SK-N-SH treated with all-trans-retinoic acid at 6 μM for 48 hours (cell line): ENCODE data around the gene SNED1.

ENCODE experiments used
- ATAC-seq: fragments of 200-7000 bp; cut with Tn5 transposase; 3 replicates; pipeline ENCODE4 v1.9.1; 2020; ENCODE audit warnings: mild to moderate bottlenecking, moderate library complexity
- ARNTL ChIP-seq: fragments of 450-650 bp; formaldehyde crosslinking; IDR thresholded peaks from 2 replicates; pipeline ENCODE4 v1.5.0; 2020; ENCODE audit warnings: low read depth, mild to moderate bottlenecking, moderate library complexity, borderline replicate concordance
- BACH2 ChIP-seq: fragments of 250-450 bp; sonication (Bioruptor Pico); IDR thresholded peaks from 2 replicates; pipeline ENCODE4 v1.9.0; 2021; ENCODE audit warnings: mild to moderate bottlenecking, borderline replicate concordance
- CREB5 ChIP-seq: fragments of 250-450 bp; sonication (Bioruptor Pico); IDR thresholded peaks from 2 replicates; pipeline ENCODE4 v1.5.1; 2020; ENCODE audit warnings: low read depth, mild to moderate bottlenecking, moderate library complexity
- CSRNP3 ChIP-seq: fragments of 250-450 bp; sonication (Bioruptor Pico); IDR thresholded peaks from 2 replicates; pipeline ENCODE4 v1.5.1; 2021; ENCODE audit warnings: mild to moderate bottlenecking, moderate library complexity
- ESRRG ChIP-seq: fragments of 250-450 bp; sonication (Bioruptor Pico); IDR thresholded peaks from 2 replicates; pipeline ENCODE4 v1.6.1; 2021; ENCODE audit warnings: mild to moderate bottlenecking
- GLIS3 ChIP-seq: fragments of 250-450 bp; sonication (Bioruptor Pico); IDR thresholded peaks from 2 replicates; pipeline ENCODE4 v1.5.0; 2020; ENCODE audit warnings: mild to moderate bottlenecking, moderate library complexity
- ISL1 ChIP-seq: fragments of 250-450 bp; sonication (Bioruptor Pico); IDR thresholded peaks from 2 replicates; pipeline ENCODE4 v2.1.2; 2022; ENCODE audit warnings: mild to moderate bottlenecking, moderate library complexity
- OSR1 ChIP-seq: fragments of 250-450 bp; sonication (Bioruptor Pico); IDR thresholded peaks from 2 replicates; pipeline ENCODE4 v1.8.0; 2022; ENCODE audit warnings: moderate library complexity, mild to moderate bottlenecking, inconsistent platforms
- PATZ1 ChIP-seq: fragments of 250-450 bp; sonication (Bioruptor Pico); IDR thresholded peaks from 2 replicates; pipeline ENCODE4 v1.8.0; 2020; ENCODE audit warnings: mild to moderate bottlenecking, moderate library complexity, borderline replicate concordance
- POU6F1 ChIP-seq: fragments of 250-450 bp; sonication (Bioruptor Pico); IDR thresholded peaks from 2 replicates; pipeline ENCODE4 v1.8.0; 2021; ENCODE audit warnings: low read depth, mild to moderate bottlenecking, moderate library complexity, borderline replicate concordance
- RARB ChIP-seq: fragments of 250-450 bp; sonication (Bioruptor Pico); IDR thresholded peaks from 2 replicates; pipeline ENCODE4 v1.8.0; 2021; ENCODE audit warnings: mild to moderate bottlenecking, moderate library complexity
- SNAI2 ChIP-seq: fragments of 250-450 bp; sonication (Bioruptor Pico); IDR thresholded peaks from 2 replicates; pipeline ENCODE4 v1.5.0; 2020; ENCODE audit warnings: mild to moderate bottlenecking, moderate library complexity
- TCF4 ChIP-seq: fragments of 250-450 bp; sonication (Bioruptor Pico); IDR thresholded peaks from 2 replicates; pipeline ENCODE4 v1.8.0; 2021; ENCODE audit warnings: mild to moderate bottlenecking, moderate library complexity, borderline replicate concordance
- TOX ChIP-seq: fragments of 250-450 bp; sonication (Bioruptor Pico); IDR thresholded peaks from 2 replicates; pipeline ENCODE4 v1.8.0; 2021; ENCODE audit warnings: mild to moderate bottlenecking, moderate library complexity, borderline replicate concordance
- TSHZ2 ChIP-seq: fragments of 250-450 bp; sonication (Bioruptor Pico); IDR thresholded peaks from 2 replicates; pipeline ENCODE4 v1.5.0; 2020; ENCODE audit warnings: mild to moderate bottlenecking, moderate library complexity
- ZC3H10 ChIP-seq: fragments of 250-450 bp; sonication (Bioruptor Pico); IDR thresholded peaks from 2 replicates; pipeline ENCODE4 v1.5.1; 2021; ENCODE audit warnings: mild to moderate bottlenecking, moderate library complexity
- ZFP3 ChIP-seq: fragments of 250-450 bp; sonication (Bioruptor Pico); IDR thresholded peaks from 2 replicates; pipeline ENCODE4 v1.5.0; 2020; ENCODE audit warnings: mild to moderate bottlenecking, moderate library complexity
- ZFP30 ChIP-seq: fragments of 450-650 bp; formaldehyde crosslinking; IDR thresholded peaks from 2 replicates; pipeline ENCODE4 v1.5.0; 2022; ENCODE audit warnings: mild to moderate bottlenecking, moderate library complexity
- ZNF565 ChIP-seq: fragments of 450-650 bp; formaldehyde crosslinking; conservative IDR thresholded peaks from 2 replicates; pipeline ENCODE4 v1.5.0; 2020; ENCODE audit warnings: low read depth, mild to moderate bottlenecking, moderate library complexity
- ZNF8 ChIP-seq: fragments of 450-650 bp; formaldehyde crosslinking; IDR thresholded peaks from 2 replicates; pipeline ENCODE4 v1.5.0; 2020; ENCODE audit warnings: mild to moderate bottlenecking, moderate library complexity

The SNED1 gene

GRCh38 chr2:241049739-241050623 is 51.6 kb downstream of the SNED1 start:
- no peak for ATAC-seq
- TF ChIP-seq GLIS3 (CRISPR knock-in tag) (no peak), RARB (no peak), ZC3H10 (CRISPR knock-in tag) (no peak), CREB5 (no peak)
- TF ChIP-seq, all 23 proteins: peak for 0

- no peak for ATAC-seq
- TF ChIP-seq ZNF565 (CRISPR knock-in tag) (no peak), POU6F1 (CRISPR knock-in tag) (no peak)
Observed at GRCh38 chr2:241050624-241051577, 52.5 kb downstream of the SNED1 start.

GRCh38 chr2:241051578-241052487 is 53.4 kb downstream of the SNED1 start:
- TF ChIP-seq BACH2 (CRISPR knock-in tag): no peak
- no peak for TF ChIP-seq PATZ1 (CRISPR knock-in tag)
- no peak for TF ChIP-seq ZFP3 (CRISPR knock-in tag)
- TF ChIP-seq CREB5: no peak
- no peak for TF ChIP-seq ARNTL
- no peak for TF ChIP-seq ISL1 (CRISPR knock-in tag)
- TF ChIP-seq ZC3H10 (CRISPR knock-in tag): no peak
- no peak for TF ChIP-seq TOX (CRISPR knock-in tag)
- no peak for TF ChIP-seq ESRRG (CRISPR knock-in tag)
- TF ChIP-seq POU6F1 (CRISPR knock-in tag): no peak
- no peak for TF ChIP-seq ZNF8
- TF ChIP-seq ZFP30 (CRISPR knock-in tag): no peak
- no peak for TF ChIP-seq OSR1 (CRISPR knock-in tag)
- TF ChIP-seq TSHZ2 (CRISPR knock-in tag): no peak
- no peak for TF ChIP-seq CSRNP3 (CRISPR knock-in tag)
- no peak for TF ChIP-seq TCF4 (CRISPR knock-in tag)
- no peak for TF ChIP-seq RARB
- no peak for TF ChIP-seq SNAI2 (CRISPR knock-in tag)
- TF ChIP-seq GLIS3 (CRISPR knock-in tag): no peak
- no peak for ATAC-seq
